Right lobe of liver (tissue), 4 donors: ENCODE data around the gene CASZ1.

Source experiments
- POLR2A ChIP-seq: fragments of 450-650 bp; IDR thresholded peaks from one replicate; pipeline ENCODE4 v1.6.1; 2017; ENCODE audit warnings: antibody characterized with exemption, mild to moderate bottlenecking
- TF ChIP-seq, protein P1 (sequence below), 4 donors: fragments of 200-600 bp in 3 of 4; fragments of 450-650 bp in 1 of 4; IDR thresholded peaks; one replicate each; pipeline versions ENCODE4 v1.5.1 to v1.8.0; 2016 to 2022; ENCODE audit warnings: antibody characterized with exemption in 4 of 4, mild to moderate bottlenecking in 2 of 4
- donor health status: DM: no; HTN: no; CAD: no.
- donor health status: DM: no; HTN: no; CAD: no.
- donor health status: DM: no; HTN: yes; CAD: no.

DNA sequence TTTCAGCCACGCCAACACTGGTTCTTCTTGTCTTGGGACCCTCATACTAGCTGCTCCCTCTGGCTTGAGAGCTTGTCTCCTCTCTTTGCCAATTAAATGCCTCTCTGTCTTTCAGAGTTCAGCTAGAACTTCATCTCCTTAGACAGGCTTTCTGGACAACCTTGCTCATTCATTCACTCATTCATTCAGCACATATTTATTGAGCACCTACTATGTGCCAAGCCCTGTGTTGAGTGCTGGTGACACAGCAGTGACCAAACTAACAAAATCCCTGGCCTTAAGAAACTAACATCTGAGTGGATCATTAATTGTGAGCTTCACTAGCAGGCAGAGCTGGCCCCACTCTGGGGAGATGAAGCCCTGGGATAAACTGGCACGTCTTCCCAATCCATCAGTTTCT, 24.9 kb upstream of the CASZ1 start:
- TF ChIP-seq, protein P1, sequence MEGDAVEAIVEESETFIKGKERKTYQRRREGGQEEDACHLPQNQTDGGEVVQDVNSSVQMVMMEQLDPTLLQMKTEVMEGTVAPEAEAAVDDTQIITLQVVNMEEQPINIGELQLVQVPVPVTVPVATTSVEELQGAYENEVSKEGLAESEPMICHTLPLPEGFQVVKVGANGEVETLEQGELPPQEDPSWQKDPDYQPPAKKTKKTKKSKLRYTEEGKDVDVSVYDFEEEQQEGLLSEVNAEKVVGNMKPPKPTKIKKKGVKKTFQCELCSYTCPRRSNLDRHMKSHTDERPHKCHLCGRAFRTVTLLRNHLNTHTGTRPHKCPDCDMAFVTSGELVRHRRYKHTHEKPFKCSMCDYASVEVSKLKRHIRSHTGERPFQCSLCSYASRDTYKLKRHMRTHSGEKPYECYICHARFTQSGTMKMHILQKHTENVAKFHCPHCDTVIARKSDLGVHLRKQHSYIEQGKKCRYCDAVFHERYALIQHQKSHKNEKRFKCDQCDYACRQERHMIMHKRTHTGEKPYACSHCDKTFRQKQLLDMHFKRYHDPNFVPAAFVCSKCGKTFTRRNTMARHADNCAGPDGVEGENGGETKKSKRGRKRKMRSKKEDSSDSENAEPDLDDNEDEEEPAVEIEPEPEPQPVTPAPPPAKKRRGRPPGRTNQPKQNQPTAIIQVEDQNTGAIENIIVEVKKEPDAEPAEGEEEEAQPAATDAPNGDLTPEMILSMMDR (IDR thresholded peaks at IDR 0.05) = no peak
- TF ChIP-seq POLR2A = no peak
